ENCODE results near the gene NHLRC4.
"Not testable (repeated sequence)": the region's sequence is repeated elsewhere in the genome, so short reads cannot be mapped to it uniquely, and the experiment has no call there.

NHLRC4 gene

GRCh38 chr16:596736-597060 lies 29.9 kb downstream of the NHLRC4 start:
- no peak overlapping the region for H3K4me3 ChIP-seq (ENCODE audit: low read depth, low read length)
- DNase-seq = no peak
- no peaks in the 10 kb centered on the region for H3K4me1 ChIP-seq
- H3K27me3 ChIP-seq = no peaks in the 10 kb centered on the region
- TF ChIP-seq CTCF (IDR thresholded peaks at IDR 0.05; ENCODE audit: low read depth, low read length) = no peak
- no peaks in the 10 kb centered on the region for H3K9me3 ChIP-seq
- peaks cover 11% of the 10 kb centered on the region; the same call in 1 of the 2 replicates for H3K36me3 ChIP-seq

DNA sequence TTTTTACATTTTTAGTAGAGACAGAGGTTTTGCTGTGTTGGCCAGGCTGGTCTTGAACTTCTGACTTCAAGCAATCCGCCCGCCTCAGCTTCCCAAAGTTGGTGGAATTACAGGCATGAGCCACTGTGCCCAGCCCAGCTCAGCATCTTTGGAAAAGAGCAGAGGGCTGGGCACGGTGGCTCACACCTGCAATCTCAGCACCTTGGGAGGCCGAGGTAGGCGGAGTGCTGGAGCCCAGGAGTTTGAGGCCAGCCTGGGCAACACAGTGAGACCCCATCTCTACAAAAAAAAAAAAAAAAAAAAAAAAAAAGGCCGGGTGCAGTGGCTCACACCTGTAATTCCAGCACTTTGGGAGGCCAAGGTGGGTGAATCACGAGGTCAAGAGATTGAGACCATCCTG lies 30.9 kb downstream of the NHLRC4 start:
- H3K36me3 ChIP-seq = peaks cover 11% of the 10 kb centered on the region; the same call in 1 of the 2 replicates

DNA sequence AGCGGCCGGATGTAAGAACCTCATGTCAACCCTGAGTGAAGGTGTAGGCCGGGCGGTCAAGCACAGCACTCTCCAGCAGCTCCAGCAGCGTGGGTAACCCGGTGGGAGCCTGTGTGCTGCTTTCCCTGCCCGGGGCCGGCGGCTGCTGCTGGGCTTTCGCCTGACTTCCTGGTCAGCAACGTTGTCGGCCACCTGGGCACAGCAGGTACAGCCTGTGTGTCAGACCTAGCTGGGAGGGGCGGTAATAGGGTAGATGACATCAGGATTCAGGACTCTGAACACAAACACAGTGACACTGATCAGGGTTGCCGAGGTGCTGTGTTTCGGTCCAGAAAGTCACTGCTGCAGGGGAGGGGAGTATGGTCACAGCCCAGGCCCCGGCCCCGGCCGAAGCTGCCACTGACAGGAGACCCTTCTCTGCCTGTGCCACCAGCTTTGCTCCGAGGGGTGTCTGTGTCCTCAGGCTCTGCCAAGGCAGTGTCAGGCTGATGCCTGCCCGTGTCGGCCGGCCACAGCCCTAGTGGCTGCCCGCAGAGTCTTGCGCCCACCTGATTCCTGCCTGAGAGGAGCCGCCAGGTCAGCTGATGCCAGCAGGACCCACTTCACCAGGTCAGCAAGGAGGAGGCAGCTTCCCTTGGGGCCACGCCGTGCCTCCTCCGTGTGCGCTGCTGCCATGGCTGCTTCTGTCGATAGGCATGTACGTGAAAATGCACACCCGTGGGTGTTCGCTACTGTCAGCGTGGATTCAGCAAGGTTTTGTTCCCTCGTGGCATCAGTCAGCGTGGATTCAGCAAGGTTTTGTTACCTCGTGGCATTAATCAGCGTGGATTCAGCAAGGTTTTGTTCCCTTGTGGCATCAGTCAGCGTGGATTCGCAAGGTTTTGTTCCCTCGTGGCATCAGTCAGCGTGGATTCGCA lies 32.3 kb downstream of the NHLRC4 start:
- no peak for DNase-seq
- no peaks in the 10 kb centered on the region for H3K9me3 ChIP-seq
- TF ChIP-seq CTCF (IDR thresholded peaks at IDR 0.05; ENCODE audit: low read depth, low read length) = no peak

More for the DNA sequence above, 30.9 kb downstream of the NHLRC4 start:
- H3K27me3 ChIP-seq; H3K4me1 ChIP-seq; DNase-seq; H3K9me3 ChIP-seq; H3K4me3 ChIP-seq (ENCODE audit: low read depth, low read length): not testable (repeated sequence)

GRCh38 chr16:600781-601180 lies 34.0 kb downstream of the NHLRC4 start:
- peaks cover 11% of the 10 kb centered on the region; the same call in 1 of the 2 replicates for H3K36me3 ChIP-seq
- no peaks in the 10 kb centered on the region for H3K9me3 ChIP-seq
- no peaks in the 10 kb centered on the region for H3K27me3 ChIP-seq
- TF ChIP-seq CTCF (IDR thresholded peaks at IDR 0.05; ENCODE audit: low read depth, low read length) = peak; percentile 54
- DNase-seq = no peak
- H3K4me1 ChIP-seq = no peaks in the 10 kb centered on the region
- no peak overlapping the region for H3K4me3 ChIP-seq (ENCODE audit: low read depth, low read length)

More for the DNA sequence above, 32.3 kb downstream of the NHLRC4 start:
- Histone ChIP-seq H3K36me3 (peaks cover 11% of the 10 kb centered on the region; the same call in 1 of the 2 replicates), H3K4me1 (no peaks in the 10 kb centered on the region), H3K27me3 (no peaks in the 10 kb centered on the region), H3K4me3 (ENCODE audit: low read depth, low read length) (no peak overlapping the region)

DNA sequence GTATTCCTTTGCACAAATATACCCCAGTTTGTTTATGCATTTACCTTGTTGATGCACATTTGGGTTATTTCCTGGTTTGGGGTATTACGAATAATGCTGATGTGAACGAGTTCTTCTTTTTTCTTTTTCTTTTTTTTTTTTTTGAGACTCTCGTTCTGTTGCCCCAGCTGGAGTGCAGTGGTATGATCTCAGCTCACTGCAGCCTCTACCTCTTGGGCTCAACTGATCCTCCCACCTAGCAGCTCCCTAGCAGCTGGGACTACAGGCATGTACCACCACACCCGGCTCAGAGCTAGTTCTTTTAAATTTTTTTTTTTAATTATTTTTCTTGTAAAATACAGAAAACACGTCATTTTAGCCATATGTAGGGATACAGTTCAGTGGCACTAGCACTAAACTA lies 37.1 kb downstream of the NHLRC4 start:
- Histone ChIP-seq H3K9me3 (no peaks in the 10 kb centered on the region), H3K27me3 (no peaks in the 10 kb centered on the region), H3K4me3 (ENCODE audit: low read depth, low read length) (no peak overlapping the region), H3K4me1 (no peaks in the 10 kb centered on the region), H3K36me3 (peaks cover 4% of the 10 kb centered on the region; the same call in 1 of the 2 replicates)
- no peak for TF ChIP-seq CTCF (IDR thresholded peaks at IDR 0.05; ENCODE audit: low read depth, low read length)
- DNase-seq = no peak

DNA sequence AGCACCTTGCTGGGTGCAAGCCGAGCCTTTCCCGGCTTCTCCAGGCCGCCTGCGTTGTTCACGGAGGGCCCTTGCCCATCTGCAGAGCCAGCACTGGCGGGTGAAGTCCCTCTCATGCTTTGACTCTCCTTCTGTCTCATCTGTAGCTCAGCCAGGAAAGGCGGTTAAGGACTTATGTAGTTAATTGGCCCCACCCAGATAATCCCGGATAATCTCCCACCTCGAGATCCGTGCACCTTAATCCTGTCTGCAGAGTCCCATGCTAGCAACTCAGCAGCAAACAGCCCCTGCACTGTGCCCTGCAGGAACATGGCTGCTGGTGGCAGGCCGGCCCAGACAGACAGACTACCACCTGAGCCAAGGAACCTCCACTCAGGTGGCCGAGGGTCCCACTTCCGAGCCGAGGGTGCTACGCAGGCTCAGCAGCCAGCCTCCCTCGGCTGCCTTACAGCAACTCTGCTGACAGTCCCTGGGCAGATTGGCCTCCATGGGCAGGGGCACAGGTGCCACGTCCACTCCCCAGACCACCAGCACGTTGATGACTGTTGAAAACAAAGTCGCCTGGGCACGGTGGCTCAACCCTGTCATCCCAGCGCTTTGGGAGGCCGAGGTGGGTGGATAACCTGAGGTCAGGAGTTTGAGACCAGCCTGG lies 40.0 kb downstream of the NHLRC4 start:
- no peaks in the 10 kb centered on the region for H3K27me3 ChIP-seq
- H3K4me3 ChIP-seq (ENCODE audit: low read depth, low read length) = no peak overlapping the region
- H3K36me3 ChIP-seq = no peaks in the 10 kb centered on the region
- DNase-seq = no peak
- no peak for TF ChIP-seq CTCF (IDR thresholded peaks at IDR 0.05; ENCODE audit: low read depth, low read length)
- H3K9me3 ChIP-seq = no peaks in the 10 kb centered on the region
- H3K4me1 ChIP-seq = no peaks in the 10 kb centered on the region

All from BE2C (cell line).